NCI-H774 (cell line): ENCODE measurements around the gene ICAM1.
A peak's percentile ranks its signal among the peaks of the same experiment; 100 is the strongest.

Experiments used
- DNase-seq: peaks from one replicate; lab custom pipeline; 2025; lab: John Stamatoyannopoulos, UW

The ICAM1 gene

DNA sequence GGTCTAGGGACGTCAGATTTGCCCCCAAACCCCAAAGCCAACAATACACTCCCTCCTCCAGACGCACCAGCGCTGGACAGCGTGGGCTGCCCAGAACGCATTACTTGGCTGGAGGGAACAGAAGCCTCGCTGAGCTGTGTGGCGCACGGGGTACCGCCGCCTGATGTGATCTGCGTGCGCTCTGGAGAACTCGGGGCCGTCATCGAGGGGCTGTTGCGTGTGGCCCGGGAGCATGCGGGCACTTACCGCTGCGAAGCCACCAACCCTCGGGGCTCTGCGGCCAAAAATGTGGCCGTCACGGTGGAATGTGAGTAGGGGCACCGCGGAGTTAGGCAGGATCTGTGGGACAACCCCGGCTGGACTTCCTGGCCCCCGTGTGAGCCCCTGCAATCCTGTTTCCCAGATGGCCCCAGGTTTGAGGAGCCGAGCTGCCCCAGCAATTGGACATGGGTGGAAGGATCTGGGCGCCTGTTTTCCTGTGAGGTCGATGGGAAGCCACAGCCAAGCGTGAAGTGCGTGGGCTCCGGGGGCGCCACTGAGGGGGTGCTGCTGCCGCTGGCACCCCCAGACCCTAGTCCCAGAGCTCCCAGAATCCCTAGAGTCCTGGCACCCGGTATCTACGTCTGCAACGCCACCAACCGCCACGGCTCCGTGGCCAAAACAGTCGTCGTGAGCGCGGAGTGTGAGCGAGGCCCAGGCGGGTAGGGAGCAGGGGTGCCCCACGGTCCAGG lies 22.9 kb downstream of the ICAM1 start:
- DNase-seq = no peak

DNA sequence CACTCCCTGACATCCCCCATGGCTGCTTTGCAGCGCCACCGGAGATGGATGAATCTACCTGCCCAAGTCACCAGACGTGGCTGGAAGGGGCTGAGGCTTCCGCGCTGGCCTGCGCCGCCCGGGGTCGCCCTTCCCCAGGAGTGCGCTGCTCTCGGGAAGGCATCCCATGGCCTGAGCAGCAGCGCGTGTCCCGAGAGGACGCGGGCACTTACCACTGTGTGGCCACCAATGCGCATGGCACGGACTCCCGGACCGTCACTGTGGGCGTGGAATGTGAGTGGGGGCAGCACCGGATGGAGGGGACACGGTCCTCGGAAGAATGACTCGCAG lies 23.4 kb downstream of the ICAM1 start:
- DNase-seq = no peak

DNA sequence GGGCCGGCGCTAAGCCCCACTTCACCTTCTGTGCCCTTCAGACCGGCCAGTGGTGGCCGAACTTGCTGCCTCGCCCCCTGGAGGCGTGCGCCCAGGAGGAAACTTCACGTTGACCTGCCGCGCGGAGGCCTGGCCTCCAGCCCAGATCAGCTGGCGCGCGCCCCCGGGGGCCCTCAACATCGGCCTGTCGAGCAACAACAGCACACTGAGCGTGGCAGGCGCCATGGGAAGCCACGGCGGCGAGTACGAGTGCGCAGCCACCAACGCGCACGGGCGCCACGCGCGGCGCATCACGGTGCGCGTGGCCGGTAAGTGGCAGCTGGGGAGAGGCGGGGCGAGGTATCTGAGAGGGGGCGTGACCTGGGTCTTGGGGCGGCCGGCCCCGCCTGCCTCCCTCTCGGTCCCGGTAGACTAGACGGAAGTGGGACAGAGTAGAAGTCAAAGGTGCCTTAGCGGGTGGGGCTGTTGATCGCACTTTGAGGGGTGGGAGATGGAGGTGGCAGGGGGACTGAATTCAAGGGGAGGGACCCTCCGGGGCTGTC lies 24.5 kb downstream of the ICAM1 start:
- no peak for DNase-seq

DNA sequence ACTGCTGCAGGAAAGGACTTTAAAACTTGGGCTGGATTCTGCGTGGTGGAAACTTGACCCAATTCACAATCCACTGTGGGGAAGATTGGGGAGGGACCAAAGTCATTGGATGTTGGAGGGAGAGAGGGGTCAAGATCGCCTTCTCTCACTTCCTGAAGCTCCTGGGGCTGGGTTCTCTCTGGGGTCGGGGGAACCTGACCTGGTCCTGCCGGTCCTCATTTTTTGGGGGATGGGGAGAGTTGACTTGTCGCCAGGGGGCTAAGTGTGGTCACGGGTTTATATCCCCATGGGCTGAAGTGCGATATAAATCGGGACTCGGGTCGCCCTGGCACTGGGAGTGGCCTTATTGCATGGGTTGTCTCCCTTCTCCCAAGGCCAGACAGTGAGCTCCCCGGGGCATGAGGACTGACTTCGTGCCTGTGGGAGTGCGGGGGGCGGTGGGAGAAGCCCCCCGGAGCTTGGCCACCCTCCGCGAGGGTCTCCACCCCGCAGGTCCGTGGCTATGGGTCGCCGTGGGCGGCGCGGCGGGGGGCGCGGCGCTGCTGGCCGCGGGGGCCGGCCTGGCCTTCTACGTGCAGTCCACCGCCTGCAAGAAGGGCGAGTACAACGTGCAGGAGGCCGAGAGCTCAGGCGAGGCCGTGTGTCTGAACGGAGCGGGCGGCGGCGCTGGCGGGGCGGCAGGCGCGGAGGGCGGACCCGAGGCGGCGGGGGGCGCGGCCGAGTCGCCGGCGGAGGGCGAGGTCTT lies 25.1 kb downstream of the ICAM1 start:
- DNase-seq = no peak

DNA sequence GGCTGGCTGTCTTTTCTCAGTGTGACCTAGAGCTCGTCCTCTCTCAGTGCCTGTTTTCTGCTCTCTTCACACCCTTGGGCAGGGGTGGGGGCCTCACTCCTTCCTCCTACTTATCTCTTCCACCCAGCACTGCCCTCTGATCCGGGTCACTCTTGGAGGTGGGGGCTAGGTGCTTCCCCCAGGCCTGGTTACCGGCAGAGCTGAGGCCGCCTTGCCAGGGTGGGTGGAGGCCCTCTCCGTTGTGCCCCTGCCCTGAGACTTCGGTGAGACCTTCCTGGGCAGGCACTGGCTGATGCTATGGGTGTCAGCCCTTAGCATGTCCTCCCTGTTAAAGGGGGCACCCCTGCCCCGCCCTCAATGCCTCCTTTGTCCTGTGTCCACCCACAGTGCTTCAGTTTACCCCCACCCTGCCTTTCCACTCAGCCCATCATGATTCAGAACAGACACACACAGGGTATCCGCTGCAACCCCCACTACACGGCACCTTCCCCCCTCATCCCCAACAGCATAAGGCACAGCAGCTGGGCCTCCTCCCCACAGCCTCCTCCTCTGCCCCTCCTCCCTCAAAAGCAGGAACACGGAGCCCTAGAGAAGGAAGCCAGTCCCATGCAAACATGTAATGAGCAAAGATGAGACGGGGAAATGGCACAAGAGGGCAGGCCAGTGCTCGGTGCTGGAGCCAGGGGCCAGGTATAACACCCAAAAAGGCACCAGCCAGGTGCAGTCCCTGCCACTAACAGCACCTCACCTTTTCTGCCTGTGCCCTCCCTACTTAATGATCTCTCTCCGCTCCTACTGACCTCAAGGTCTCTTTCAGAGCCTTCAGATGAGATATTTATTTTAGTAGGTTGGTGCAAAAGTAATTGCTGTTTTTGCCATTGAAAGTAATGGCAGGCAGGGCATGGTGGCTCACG lies 28.9 kb downstream of the ICAM1 start:
- no peak for DNase-seq

DNA sequence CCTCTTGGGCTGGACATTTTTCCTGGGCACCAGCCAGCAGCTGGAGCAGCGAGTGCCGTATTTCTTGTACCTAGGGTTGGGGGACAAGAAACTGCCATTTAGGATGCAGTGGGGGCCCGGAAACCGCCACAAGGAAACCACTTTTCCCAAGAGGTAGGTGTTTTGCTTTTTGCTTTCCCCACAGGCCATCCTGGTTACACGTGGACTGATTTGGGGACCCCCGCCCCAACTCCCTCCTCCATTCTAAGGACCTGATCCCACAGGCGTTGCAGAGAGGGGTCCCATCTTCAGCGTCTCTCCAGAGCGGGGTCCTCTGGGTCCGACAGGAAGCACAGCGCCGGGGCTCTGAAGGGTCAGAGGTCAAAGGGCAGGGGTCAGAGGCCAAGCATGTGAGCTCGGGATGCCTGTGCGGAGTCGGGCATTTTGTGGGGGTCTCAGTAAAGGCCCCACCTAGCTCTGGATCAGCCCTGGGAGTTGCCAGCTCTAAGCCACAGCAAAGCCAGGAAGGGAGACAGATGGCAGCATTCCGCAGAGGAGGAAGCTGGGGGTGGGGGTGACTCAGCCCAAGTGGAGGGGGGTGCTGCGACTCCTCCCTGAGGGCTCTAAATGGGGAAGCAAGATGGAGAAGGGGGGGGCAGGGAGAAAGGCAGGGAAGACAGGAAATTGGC lies 34.4 kb downstream of the ICAM1 start:
- no peak for DNase-seq

DNA sequence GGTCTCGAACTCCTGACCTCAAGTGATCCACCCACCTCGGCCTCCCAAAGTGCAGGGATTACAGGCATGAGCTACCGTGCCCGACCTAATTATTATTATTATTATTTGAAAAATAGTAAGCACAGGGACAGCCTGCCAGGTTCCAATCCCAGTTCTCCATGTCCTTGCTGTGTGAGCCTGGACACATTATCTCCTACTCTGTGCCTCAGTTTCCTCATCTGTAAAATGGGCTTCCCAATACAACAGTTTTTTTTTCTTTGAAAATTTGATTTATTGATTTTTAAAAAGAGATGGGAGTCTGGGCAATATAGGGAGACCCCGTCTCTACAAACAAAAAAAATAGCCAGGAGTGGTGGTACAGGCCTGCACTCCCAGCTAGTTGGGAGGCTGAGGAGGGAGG lies 35.4 kb downstream of the ICAM1 start:
- no peak for DNase-seq

DNA sequence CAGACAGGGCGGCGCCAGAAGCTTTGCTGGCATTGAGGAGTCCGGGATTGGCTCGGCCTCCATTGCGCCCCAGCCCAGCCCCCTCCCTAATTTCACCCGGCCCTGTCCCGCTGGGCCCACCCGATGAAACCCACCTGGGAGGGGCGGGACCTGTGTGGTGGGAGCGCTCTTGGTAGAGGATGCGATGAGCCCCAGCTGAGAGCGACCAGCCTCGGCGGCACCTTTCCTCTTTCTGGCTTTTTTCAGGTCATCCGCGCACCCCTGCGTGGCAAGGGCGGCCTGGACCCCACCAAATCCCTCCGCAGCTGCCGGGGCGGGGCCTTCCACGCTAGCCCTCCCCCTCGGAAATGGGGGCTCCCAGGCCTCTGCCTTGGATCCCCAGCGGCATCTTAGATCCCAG lies 38.5 kb downstream of the ICAM1 start, which contains the start of gene ZGLP1:
Gene ZGLP1 (minus strand): TSS at position 393 of the 400 bp plus-strand sequence.
- no peak for DNase-seq

DNA sequence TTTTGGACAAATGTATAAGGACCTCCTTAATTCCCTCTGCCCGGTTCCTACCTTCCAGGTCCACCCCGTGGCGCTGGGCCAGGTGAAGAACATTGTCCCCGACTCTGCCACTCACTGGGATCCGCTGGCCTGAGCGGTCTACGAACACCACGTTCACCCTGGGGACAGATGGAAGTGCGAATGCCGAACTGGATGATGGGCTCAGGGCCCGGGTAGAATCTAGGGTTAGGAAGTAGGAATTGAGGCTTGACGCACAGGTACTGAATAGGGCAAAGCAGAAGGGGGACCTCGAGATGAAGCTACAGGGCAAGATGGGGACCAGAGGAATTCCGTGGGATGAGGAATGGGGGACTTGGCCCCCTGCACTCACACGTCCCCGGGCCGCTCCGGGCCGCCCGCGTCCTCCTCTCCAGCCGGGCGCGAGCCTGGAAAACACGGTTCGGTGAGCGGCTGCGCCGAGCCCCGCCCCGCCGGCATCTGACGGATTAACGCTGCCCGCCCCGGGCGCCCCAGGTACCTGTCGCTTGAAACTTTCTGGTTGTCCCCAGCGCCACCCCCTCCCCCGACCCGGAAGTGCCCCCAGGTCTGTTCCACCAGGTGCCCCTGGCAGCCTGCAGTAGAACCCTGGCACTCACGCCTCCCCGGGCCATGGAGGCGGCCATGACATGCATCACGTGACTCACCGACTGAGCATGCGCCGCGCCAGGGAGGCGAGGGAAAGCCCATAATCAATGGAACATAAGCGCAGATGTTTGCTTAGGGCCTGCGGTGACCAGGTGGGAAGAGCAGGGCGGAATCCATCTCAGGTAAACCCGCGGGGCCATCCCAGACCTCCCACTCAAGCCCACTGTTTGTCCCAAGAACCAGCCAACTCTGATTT lies 44.7 kb downstream of the ICAM1 start, which contains the start of gene FDX2:
Gene FDX2 (minus strand): TSS at position 681 of the 880 bp plus-strand sequence. CDS start 19 bp downstream, at position 662.
- DNase-seq = peak; percentile 89

DNA sequence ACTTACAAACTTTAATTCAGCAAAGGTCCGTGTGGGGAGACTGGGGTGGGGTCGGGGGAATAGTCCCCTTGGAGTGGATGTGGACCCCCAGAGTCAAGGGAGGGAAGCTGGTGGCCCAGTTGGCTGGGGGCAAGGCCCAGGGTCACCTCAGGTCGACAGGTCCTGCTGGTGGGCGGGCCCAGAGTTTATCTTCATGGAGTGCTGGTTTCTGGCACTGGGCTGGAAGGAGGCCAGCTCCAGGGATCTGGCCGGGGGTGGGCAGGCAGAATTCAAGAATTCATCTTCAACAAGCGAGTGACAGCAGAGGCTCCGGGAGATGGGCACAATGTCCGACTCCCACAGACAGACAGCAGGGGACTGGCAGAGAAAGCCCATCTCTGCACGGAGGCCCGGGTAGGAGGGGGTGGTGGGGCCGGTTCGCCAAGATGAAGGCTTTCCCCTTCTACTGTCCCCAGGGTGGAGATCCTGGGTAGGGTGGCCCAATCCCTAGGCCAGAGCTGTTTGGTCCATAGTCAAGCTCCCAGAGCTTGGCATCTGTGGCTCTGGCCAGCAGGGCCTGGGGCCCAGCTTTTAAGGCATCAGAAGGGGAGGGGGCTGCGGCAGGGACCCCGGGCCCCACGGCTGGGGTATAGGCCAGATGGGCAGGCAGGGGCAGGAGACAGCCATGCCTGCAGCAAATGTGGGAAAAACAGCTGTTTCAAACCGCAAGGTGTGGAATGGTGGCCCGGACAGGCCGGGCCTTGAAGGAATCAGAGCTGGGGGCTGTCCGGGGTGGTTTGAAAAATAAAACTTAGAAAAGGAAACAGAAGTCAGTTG lies 45.5 kb downstream of the ICAM1 start:
- DNase-seq = no peak

DNA sequence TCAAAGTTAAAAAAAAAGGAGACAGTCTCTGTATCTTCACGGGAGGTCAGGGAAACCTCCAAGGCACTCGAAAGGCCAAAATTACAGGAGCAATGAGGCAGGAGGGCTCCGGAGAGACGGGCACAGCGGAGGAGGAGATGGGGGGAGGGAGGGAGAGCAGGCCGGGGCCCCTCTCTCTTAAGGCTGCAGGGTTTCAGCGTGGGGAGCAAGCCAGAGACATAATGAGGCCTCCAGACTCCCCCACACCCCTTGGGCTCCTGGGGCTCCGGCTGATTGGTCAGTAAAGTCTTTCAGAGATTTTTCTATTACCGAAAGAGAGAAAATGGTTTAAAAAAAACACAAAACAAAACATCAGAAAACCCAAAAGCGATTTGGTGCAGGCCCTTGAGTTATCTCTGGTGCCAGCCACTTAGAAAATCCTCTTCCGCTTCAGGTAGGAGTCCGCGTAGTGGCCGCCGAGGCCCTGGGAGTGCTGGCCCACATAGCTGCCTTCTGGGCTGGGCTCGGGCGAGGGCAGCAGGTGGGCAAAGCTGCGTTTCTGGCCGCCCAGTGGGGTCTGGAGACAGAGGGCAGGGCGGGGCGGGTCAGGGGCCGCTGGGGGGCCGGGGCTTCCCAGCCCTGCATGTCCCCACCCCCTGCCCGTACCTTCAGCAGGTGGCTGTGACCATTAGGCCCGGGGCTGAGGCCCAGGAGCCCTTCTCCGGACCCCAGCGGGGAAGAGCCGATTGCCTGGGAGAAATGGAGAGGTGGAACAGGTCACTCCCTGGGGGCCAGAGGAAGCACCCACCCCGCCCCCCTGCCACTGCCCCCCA lies 46.3 kb downstream of the ICAM1 start:
- no peak for DNase-seq

DNA sequence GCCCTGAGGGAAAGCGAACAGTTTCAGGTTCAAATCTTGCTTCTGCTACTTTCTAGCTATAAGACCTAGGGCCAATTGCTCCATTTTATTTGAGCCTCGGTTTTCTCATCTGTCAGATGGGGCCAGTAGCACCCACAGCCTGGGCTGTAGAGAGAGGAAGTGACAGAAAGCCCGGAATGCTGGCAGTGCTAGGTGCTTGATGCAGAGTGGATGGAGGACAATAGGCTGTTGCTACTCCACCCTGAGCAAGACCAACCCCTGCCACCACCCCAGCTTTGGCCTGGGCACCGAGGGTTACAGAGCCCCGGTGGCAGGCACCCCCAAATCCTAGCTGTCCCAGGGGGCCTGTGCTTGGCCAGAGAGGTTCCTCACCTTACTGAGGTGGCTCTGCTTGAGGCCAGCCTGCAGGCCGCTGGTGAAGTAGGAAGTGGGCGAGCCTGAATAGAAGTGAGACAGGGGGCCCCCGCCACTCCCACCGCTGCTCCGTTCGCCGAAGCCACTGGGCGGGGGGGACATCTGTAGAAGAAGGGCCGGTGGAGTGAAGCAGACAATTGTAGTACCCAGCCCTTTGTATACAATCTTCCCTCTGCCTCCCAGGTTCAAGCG lies 47.0 kb downstream of the ICAM1 start:
- DNase-seq = no peak

DNA sequence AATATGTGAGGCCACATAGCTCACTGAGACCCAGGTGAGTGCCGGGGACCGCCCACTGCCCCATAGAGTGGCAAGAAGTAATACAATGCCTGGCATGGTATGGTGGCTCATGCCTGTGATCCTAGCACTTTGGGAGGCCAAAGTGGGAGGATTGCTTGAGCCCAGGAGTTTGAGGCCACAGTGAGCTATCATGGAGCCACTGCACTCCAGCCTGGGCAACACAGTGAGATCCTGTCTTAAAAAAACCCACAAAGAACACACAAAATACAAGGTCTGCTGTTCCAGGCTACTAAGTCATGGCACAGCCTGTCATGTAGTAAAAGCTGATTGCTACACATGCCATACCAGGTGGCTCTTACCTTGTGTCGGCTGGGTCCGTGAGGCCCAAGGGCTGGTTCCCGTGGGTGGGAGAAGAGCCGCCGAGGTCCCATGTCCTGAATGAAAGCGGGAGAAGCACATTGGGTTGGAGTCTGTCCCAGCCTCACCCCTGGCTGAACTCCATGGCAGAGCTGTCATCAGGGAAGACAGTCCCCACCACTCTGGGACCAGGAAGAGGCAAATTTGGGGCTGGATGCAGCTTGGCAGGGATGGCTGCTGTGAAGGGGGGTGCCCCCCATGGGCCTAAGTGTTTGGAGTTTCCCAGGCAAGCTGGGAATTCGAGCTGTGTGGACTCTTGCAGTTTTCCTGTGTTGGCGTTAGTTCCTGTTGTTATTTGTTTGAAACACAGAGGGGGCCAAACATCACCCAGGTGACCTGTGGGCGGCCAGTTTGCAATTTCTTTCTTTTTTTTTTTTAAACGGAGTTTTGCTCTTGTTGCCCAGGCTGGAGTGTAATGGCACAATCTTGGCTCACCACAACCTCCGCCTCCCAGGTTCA lies 48.1 kb downstream of the ICAM1 start:
- DNase-seq = no peak

DNA sequence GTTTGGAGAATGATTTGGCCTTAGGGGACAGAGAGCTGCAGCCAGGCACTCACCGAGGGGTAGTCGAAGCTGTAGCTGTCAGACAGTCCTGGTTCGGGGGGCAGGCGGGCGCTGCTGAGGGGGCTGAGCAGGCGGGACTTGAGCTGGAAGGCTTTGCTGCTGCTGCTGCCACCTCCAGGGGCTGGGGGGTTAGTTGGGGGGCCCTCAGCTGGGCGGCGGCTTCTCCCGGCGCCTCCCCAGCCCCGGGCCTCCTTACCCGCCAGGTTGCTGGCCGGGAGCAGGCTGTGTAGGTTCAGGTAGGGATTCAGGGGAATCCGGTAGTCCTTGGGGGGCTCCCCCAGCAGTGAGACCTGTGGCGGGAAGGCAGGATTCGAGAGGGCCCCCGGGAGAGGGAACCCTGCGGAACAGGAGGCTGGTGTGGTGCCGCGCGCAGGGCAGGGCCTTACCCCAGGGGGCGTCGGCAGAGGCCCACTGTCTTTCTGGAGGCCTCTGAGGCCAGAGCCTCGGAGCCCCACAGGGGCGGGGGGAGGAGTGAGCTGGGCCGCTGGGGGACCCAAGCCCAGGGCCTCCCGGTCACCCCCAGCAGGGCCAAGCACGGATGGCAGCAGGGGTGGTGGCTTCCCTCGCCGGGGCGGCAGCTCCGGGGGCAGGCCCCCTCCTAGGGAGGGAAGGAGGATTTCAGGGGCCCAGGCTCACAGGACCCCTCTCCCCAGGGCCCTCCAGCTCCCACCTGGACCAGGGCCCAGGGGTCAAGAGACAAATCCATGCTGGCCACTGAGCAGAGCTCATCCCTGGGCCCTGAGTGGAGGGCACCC lies 49.9 kb downstream of the ICAM1 start:
- DNase-seq = no peak

DNA sequence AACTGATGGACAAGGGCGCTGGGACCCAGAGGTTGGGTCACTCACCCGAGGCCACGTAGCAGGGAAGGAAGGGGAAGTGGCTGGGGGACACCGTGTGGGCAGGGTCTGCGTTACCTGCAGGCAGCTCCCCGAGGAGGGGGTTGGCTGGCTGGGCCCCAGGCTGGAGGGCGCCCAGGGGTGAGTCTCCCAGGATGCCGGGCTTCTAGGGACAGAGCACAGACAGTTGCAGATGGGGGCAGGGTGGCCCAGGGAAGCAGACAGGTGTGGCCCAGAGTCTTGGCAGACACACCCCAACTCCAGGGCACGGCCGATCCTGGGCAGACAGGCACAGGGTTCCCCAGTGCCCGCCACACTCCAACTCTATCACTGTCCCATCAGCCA lies 50.5 kb downstream of the ICAM1 start:
- DNase-seq = no peak
